ENCODE measurements around the gene MFAP4.

Gene MFAP4

DNA sequence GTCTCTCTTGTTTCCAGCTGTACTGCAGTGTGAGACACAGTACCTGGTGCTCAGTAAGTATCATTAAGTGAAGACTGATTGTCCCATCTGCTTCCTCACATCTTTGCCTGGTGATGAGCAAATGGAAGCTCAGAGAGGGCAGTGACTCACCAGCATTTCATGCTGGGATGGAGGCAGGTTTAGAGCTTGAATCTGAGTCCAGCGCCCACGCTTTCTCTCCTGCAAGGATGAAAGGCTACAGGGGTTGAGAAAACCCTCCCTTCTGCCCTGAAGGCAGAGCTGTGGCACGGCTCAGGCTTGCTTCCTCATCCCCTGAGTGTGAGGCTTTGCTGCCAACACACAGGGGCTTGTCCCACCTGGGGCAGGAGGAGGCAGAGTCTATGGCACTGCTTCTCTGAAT, 22.5 kb upstream of the MFAP4 start:
- H3K4me3 ChIP-seq (ENCODE audit: low read depth, low read length) = no peak overlapping the region
- TF ChIP-seq, protein P1, sequence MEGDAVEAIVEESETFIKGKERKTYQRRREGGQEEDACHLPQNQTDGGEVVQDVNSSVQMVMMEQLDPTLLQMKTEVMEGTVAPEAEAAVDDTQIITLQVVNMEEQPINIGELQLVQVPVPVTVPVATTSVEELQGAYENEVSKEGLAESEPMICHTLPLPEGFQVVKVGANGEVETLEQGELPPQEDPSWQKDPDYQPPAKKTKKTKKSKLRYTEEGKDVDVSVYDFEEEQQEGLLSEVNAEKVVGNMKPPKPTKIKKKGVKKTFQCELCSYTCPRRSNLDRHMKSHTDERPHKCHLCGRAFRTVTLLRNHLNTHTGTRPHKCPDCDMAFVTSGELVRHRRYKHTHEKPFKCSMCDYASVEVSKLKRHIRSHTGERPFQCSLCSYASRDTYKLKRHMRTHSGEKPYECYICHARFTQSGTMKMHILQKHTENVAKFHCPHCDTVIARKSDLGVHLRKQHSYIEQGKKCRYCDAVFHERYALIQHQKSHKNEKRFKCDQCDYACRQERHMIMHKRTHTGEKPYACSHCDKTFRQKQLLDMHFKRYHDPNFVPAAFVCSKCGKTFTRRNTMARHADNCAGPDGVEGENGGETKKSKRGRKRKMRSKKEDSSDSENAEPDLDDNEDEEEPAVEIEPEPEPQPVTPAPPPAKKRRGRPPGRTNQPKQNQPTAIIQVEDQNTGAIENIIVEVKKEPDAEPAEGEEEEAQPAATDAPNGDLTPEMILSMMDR (IDR thresholded peaks at IDR 0.05; ENCODE audit: low read depth, low read length) = no peak

DNA sequence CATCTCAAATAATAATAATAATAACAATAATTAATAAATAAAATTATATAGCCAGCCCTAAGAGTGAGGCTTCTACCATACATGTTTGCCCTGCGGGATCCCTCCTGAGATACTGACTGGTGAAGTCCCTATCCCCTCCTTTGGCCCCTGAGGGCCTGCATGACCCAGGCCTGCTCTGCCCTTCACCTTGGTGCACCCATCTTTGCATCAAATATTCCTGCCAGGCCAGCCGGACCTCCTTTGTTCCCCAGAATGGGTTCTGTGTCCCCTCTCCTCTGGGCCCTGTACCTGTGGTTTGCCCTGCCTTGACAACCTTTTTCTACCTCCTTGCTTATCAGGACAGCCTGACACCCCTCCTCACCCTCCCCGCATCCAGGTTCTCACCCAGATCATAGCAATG, 22.1 kb upstream of the MFAP4 start:
- TF ChIP-seq, protein P1 (IDR thresholded peaks at IDR 0.05; ENCODE audit: low read depth, low read length) = no peak
- no peak overlapping the region for H3K4me3 ChIP-seq (ENCODE audit: low read depth, low read length)

DNA sequence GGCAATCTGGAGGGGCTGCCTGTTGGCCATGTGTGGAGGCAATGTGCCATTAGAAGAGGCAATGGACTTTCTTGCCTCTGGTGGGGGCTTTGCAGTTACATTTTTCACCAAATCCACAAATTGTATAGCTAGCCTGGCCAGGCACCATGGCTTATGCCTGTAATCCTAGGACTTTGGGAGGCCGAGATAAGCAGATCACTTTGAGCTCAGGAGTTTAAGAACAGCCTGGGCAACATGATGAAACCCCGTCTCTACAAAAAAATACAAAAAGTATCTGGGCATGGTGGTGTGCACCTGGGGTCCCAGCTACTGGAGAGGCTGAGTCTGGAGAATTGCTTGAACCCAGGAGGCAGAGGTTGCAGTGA, 21.3 kb upstream of the MFAP4 start:
- TF ChIP-seq, protein P1 (IDR thresholded peaks at IDR 0.05; ENCODE audit: low read depth, low read length) = no peak

DNA sequence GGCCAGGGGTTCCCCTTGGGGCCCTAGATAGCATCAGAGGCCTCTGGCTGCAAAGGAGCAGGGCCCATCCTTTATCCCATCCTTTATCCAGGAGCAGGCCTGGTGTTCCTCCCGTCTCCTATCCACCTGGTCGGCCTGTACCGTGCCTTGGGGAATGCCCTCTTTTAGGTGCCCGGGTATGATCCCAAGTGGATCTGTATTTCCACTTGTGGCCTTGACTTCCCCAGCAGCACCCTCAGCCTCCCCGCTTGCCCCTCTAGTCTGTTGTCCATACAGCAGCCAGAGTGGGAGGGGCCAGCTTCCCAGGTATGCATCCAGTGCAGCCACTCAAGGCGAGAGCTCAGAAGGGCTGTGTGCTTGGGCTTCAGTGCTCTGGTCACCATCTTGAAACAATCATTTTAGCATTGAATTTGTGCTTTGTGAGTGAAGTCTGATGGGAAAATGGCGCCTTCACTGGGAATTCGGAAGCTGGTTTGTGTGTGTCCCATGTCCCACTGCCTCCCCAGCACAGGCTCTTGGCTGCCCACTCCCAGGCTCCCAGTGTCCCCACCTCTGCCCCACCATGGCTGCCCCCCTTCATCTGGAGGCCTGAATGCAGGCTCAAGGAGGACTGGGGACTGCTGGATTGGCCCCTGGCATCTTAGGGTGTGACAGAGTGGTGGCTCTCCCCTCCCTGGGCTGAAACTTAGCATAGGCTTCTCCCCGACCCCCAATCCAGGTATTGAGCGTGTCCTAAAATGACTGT, 20.8 kb upstream of the MFAP4 start:
- TF ChIP-seq, protein P1 (IDR thresholded peaks at IDR 0.05; ENCODE audit: low read depth, low read length) = no peak
- no peak overlapping the region for H3K4me3 ChIP-seq (ENCODE audit: low read depth, low read length)

More for the DNA sequence above, 21.3 kb upstream of the MFAP4 start:
- H3K4me3 ChIP-seq (ENCODE audit: low read depth, low read length) = no peak overlapping the region

DNA sequence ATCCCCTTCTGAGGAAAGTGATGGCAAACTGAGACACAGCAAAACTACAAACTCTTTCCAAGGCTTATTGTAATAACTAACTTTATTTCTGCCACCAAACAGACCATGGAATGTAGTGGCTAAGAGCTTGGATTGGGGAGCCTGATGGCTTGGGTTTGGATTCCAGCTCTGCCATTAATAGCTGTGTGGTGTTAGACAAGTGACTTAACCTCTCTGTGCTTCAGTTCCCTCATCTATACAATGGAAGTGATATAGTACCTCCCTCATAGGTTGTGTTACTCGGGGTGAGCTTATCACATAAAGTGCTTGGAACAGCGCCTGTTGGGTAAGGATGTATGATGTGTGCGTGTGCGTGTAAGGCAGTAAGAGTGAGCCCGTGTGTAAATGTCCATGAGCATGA, 18.1 kb upstream of the MFAP4 start:
- no peak overlapping the region for H3K4me3 ChIP-seq (ENCODE audit: low read depth, low read length)
- TF ChIP-seq, protein P1 (IDR thresholded peaks at IDR 0.05; ENCODE audit: low read depth, low read length) = no peak

DNA sequence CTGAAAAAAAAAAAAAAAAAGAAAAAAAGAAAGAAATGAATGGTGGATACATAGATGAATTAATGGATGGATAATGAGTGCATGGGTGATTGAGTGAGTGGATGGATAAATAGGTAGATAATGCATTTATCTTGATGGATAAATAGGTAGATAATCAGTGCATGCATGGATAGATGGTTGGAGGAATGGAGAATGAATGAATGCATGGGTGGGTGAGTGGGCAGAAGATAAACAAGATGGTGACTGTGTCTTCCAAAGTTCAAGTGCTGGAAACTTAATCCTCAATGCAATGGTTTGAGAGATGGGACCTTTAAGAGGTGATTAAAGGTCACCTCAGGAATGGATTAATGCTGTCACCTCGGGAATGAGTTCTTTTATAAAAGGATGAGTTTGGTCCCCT, 17.3 kb upstream of the MFAP4 start:
- TF ChIP-seq, protein P1 (IDR thresholded peaks at IDR 0.05; ENCODE audit: low read depth, low read length) = no peak
- no peak overlapping the region for H3K4me3 ChIP-seq (ENCODE audit: low read depth, low read length)

DNA sequence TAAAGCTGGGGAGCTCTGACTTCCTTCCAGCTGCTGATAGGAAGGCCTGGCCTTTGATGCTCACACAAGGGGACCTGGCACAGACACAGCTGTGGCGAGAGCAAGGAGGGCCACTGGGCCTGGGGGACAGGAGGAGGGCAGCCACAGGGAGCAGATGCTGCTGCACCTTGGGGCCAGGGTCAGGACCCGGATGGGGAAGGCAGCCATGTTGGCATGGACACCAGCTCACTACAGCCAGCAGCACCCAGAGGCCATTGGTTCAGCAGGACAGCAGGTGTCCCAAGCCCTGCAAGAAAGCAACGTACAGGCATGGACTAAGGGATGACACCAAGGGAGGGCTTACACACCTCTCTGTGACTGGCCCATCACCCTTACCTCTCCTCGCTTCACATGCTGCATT, 16.0 kb upstream of the MFAP4 start:
- H3K4me3 ChIP-seq (ENCODE audit: low read depth, low read length) = no peak overlapping the region
- TF ChIP-seq, protein P1 (IDR thresholded peaks at IDR 0.05; ENCODE audit: low read depth, low read length) = no peak
